IMR-90 (cell line): ENCODE results near the gene CFAP97D1. TPM values are rescaled to one million over a fixed set of nuclear protein-coding genes. Genes with fewer than 3 reads are reported as not detected.

Source experiments
- ATAC-seq: fragments of 200-7000 bp; cut with Tn5 transposase; 2 replicates; pipeline ENCODE4 v1.9.1; 2020; ENCODE audit warnings: low read depth, mild to moderate bottlenecking, moderate library complexity
- BruUV-seq: library from RNA; stranded (reverse); fragments of 400-500 nt; replicated peaks from 2 replicates; lab custom pipeline; 2021; lab: Mats Ljungman, UMichigan
- CTCF ChIA-PET: fragments of 300-600 bp; formaldehyde crosslinking; extraction: SDS; loops from one replicate; lab custom pipeline; 2021; ENCODE audit warnings: antibody characterized with exemption; lab: Yijun Ruan, JAX
- POLR2A ChIA-PET: fragments of 300-600 bp; sonication (Branson Sonifier 250); formaldehyde crosslinking; loops from one replicate; lab custom pipeline; 2022; ENCODE audit warnings: antibody characterized with exemption; ENCODE audit not compliant: unreplicated experiment; lab: Charles Lee
- DNase-seq: peaks from one replicate; pipeline ENCODE4 v3.0.0; 2013
- H2AFZ ChIP-seq: replicated peaks from 2 replicates; pipeline ENCODE3; 2013; ENCODE audit warnings: low read length, mild to moderate bottlenecking; ENCODE audit not compliant: poor library complexity
- H2AK5ac ChIP-seq: 2 replicates; pipeline ENCODE4 v1.6.1; 2013; ENCODE audit warnings: low read depth, low read length, inconsistent platforms
- H2AK9ac ChIP-seq: replicated peaks from 2 replicates; pipeline ENCODE3; 2013; ENCODE audit warnings: mild to moderate bottlenecking, low read depth, low read length, moderate library complexity; ENCODE audit not compliant: poor library complexity
- H2BK120ac ChIP-seq: 2 replicates; pipeline ENCODE4 v1.6.1; 2013; ENCODE audit warnings: low read depth, low read length, inconsistent platforms
- H2BK15ac ChIP-seq: 3 replicates; pipeline ENCODE4 v1.6.1; 2013; ENCODE audit warnings: low read depth, low read length, inconsistent platforms
- H2BK20ac ChIP-seq: 2 replicates; pipeline ENCODE4 v1.6.1; 2013; ENCODE audit warnings: low read depth, mild to moderate bottlenecking, inconsistent platforms, low read length, moderate library complexity
- H2BK5ac ChIP-seq: 2 replicates; pipeline ENCODE4 v1.6.1; 2013; ENCODE audit warnings: mild to moderate bottlenecking, low read depth, low read length, inconsistent platforms; ENCODE audit not compliant: poor library complexity, severe bottlenecking
- H3K14ac ChIP-seq: replicated peaks from 2 replicates; pipeline ENCODE4 v1.6.1; 2013; ENCODE audit warnings: low read depth, low read length, inconsistent platforms
- H3K18ac ChIP-seq: 2 replicates; pipeline ENCODE4 v1.6.1; 2013; ENCODE audit warnings: low read depth, low read length, control low read depth
- H3K23ac ChIP-seq: 2 replicates; pipeline ENCODE4 v1.6.1; 2013; ENCODE audit warnings: low read depth, low read length, inconsistent platforms
- H3K27ac ChIP-seq: 2 replicates; pipeline ENCODE4 v1.5.1; 2013; ENCODE audit warnings: mild to moderate bottlenecking, control low read depth, low read length; ENCODE audit not compliant: insufficient read depth
- H3K27me3 ChIP-seq: 2 replicates; pipeline ENCODE4 v1.6.1; 2013; ENCODE audit warnings: low read length; ENCODE audit not compliant: control insufficient read depth, insufficient read depth
- H3K36me3 ChIP-seq: 2 replicates; pipeline ENCODE4 v1.6.1; 2013; ENCODE audit warnings: low read length, mixed read lengths; ENCODE audit not compliant: control insufficient read depth, insufficient read depth
- H3K4ac ChIP-seq: 2 replicates; pipeline ENCODE4 v1.6.1; 2013; ENCODE audit warnings: low read depth, low read length, inconsistent platforms
- H3K4me1 ChIP-seq: 2 replicates; pipeline ENCODE4 v1.6.1; 2013; ENCODE audit warnings: low read length, mixed read lengths; ENCODE audit not compliant: control insufficient read depth, insufficient read depth
- H3K4me2 ChIP-seq: 2 replicates; pipeline ENCODE4 v1.6.1; 2013; ENCODE audit warnings: low read depth, mild to moderate bottlenecking, control low read depth, low read length, moderate library complexity
- H3K4me3 ChIP-seq: 2 replicates; pipeline ENCODE4 v1.5.1; 2013; ENCODE audit warnings: low read depth, mild to moderate bottlenecking, control low read depth, low read length, moderate library complexity; ENCODE audit not compliant: insufficient read depth
- H3K56ac ChIP-seq: 2 replicates; pipeline ENCODE4 v1.6.1; 2013; ENCODE audit warnings: low read length, inconsistent platforms; ENCODE audit not compliant: insufficient read depth; ENCODE audit errors: extremely low read depth
- H3K79me1 ChIP-seq, 2 experiments: 2 replicates each; pipeline ENCODE4 v1.6.1; 2013; ENCODE audit warnings: low read length in 2 of 2, inconsistent platforms in 1 of 2, low read depth in 1 of 2
- H3K9ac ChIP-seq: 2 replicates; pipeline ENCODE4 v1.6.1; 2013; ENCODE audit warnings: low read depth, low read length, control low read depth
- H3K9me1 ChIP-seq: 2 replicates; pipeline ENCODE4 v1.6.1; 2013; ENCODE audit warnings: low read length, inconsistent platforms; ENCODE audit not compliant: insufficient read depth
- H3K9me3 ChIP-seq: 2 replicates; pipeline ENCODE4 v1.6.1; 2013; ENCODE audit warnings: low read length; ENCODE audit not compliant: control insufficient read depth, insufficient read depth
- H4K20me1 ChIP-seq: 2 replicates; pipeline ENCODE4 v1.6.1; 2013; ENCODE audit warnings: low read length, inconsistent platforms; ENCODE audit not compliant: insufficient read depth
- H4K5ac ChIP-seq: 2 replicates; pipeline ENCODE4 v1.6.1; 2013; ENCODE audit warnings: mild to moderate bottlenecking, low read depth, low read length, control low read depth
- H4K8ac ChIP-seq, 2 experiments: 2 replicates each; pipeline ENCODE4 v1.6.1; 2013; ENCODE audit warnings: low read depth in 2 of 2, low read length in 2 of 2, control low read depth in 1 of 2, inconsistent platforms in 1 of 2
- H4K91ac ChIP-seq: 2 replicates; pipeline ENCODE4 v1.6.1; 2013; ENCODE audit warnings: low read depth, low read length, inconsistent platforms; ENCODE audit not compliant: insufficient read depth
- NFE2L2 ChIP-seq: fragments of 150-350 bp; IDR thresholded peaks from 2 replicates; pipeline ENCODE4 v1.6.1; 2016; ENCODE audit warnings: low read depth, mild to moderate bottlenecking, low read length
- WGBS, 2 experiments: methylation state at CpG; one replicate each; pipeline versions ENCODE4 v1.1.5 to v1.1.7; 2013; ENCODE audit warnings: missing lambda C conversion rate in 2 of 2; ENCODE audit not compliant: insufficient read length in 1 of 2; ENCODE audit errors: extremely low coverage in 2 of 2; 5-methylcytosine and 5-hydroxymethylcytosine counted together
- dilution Hi-C: fragments of 300-500 bp; cut with HindIII; formaldehyde crosslinking; loops from one replicate; pipeline ENCODE4 v1.14.3; 2018; ENCODE audit warnings: low sequenced_read_pairs; ENCODE audit not compliant: unreplicated experiment
- in situ Hi-C: fragments of 300-500 bp; cut with MboI; formaldehyde crosslinking; loops from 3 replicates; pipeline ENCODE4 v1.14.3; 2019; ENCODE audit warnings: low sequenced_read_pairs, inconsistent platforms, mixed read lengths
- intact Hi-C: fragments of 100-400 bp; cut with micrococcal nuclease; formaldehyde crosslinking; loops from 2 replicates; pipeline ENCODE4 v1.10.0; 2022
- polyA plus RNA-seq, 3 experiments: library from polyadenylated mRNA; depleted of rRNA; stranded (reverse); fragments of >200 nt; gene quantifications; 2 replicates each; pipeline ENCODE4 v1.2.3, GENCODE V29; 2012; ENCODE audit warnings: low replicate concordance in 1 of 3
- total RNA-seq: library from RNA; depleted of rRNA; stranded (reverse); fragments of >200 nt; gene quantifications from 2 replicates; pipeline ENCODE4 v1.2.3, GENCODE V29; 2012

The CFAP97D1 gene
- total and polyA plus RNA-seq, 2 of the 4 experiments (the other 2 are of a cell fraction), result under 0.01 TPM; not detected in 1

- DNase-seq, result no peak
- no peaks in the 10 kb centered on the region for H3K9me3 ChIP-seq
- no peak overlapping the region for H3K4ac ChIP-seq
- CTCF ChIA-PET, result no interaction called here
- ATAC-seq, result no peak
- H3K9me1 ChIP-seq, result peaks cover 16% of the 10 kb centered on the region
- H3K79me1 ChIP-seq, result peaks cover 16 to 39% of the 10 kb centered on the region in 2 experiments; a peak in 3 of 4 replicates
- no peak overlapping the region for H3K4me2 ChIP-seq
- no TSS peak for BruUV-seq
- H2AFZ ChIP-seq, result no peak overlapping the region
- H3K14ac ChIP-seq, result no peak overlapping the region
- no peak overlapping the region for H3K27ac ChIP-seq
- no peak overlapping the region for H3K9ac ChIP-seq
- no peak overlapping the region for H2AK9ac ChIP-seq
- no peak for TF ChIP-seq NFE2L2
- no peak overlapping the region for H3K4me3 ChIP-seq
- peaks cover 18% of the 10 kb centered on the region for H4K20me1 ChIP-seq
- H4K8ac ChIP-seq, result no peak overlapping the region
- H2AK5ac ChIP-seq, result no peak overlapping the region
- H3K36me3 ChIP-seq, result peaks cover 52% of the 10 kb centered on the region
- no peaks in the 10 kb centered on the region for H3K4me1 ChIP-seq
- H2BK5ac ChIP-seq, result no peak overlapping the region
- no peaks in the 10 kb centered on the region for H3K27me3 ChIP-seq
- 100% methylated on average over 1 of the region's 2 CpGs; no CpG with 5 or more reads in 1 of the 2 experiments for WGBS, 2 experiments
- H3K18ac ChIP-seq, result no peak overlapping the region
- no peak overlapping the region for H2BK20ac ChIP-seq
- no peak overlapping the region for H4K5ac ChIP-seq
- POLR2A ChIA-PET, result no interaction called here
- dilution Hi-C loops, result no loop called here
- H3K56ac ChIP-seq, result no peak overlapping the region
- no peak overlapping the region for H3K23ac ChIP-seq
- intact Hi-C loops, result no loop called here
- in situ Hi-C loops, result no loop called here
- no peak overlapping the region for H2BK120ac ChIP-seq
- H4K91ac ChIP-seq, result no peak overlapping the region
- H2BK15ac ChIP-seq, result no peak overlapping the region
Observed at GRCh38 chr17:43770957-43771356, 9.3 kb upstream of the CFAP97D1 start.
